ENCODE measurements around the gene HSPA13.

HSPA13 gene

DNA sequence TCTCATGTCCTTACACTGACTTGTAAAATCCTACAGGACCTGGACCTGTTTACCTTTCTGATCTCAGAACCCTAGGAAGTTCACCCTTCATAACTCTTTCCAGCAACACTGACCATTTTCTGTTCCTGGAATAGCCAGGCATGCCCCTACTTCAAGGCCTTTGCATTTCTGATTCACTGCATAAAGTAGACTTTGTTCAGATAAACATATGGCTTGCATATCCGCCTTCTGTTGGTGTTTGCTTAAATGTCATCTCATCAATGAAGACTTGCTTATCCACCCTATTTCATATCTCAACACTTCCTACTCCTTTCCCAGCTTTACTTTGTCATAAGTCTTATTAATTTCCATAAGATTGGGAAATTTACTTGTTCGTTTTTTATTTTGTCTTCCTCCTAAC, 57.4 kb downstream of the HSPA13 start:
- no peak for DNase-seq
- in situ Hi-C loops (cut with MboI; ENCODE audit: low pct_unique_long_range_greater_than_20kb, low sequenced_read_pairs): no loop called here

All from KBM-7 (cell line).